RPMI8226 (cell line): ENCODE data around the gene PTPRN2.
A peak's percentile ranks its signal among the peaks of the same experiment; 100 is the strongest.
"Not testable (repeated sequence)": the region's sequence is repeated elsewhere in the genome, so short reads cannot be mapped to it uniquely, and the experiment has no call there.

Experiments
- DNase-seq: peaks from one replicate; pipeline ENCODE4 v3.0.0-alpha.2; 2015

PTPRN2 gene

DNA sequence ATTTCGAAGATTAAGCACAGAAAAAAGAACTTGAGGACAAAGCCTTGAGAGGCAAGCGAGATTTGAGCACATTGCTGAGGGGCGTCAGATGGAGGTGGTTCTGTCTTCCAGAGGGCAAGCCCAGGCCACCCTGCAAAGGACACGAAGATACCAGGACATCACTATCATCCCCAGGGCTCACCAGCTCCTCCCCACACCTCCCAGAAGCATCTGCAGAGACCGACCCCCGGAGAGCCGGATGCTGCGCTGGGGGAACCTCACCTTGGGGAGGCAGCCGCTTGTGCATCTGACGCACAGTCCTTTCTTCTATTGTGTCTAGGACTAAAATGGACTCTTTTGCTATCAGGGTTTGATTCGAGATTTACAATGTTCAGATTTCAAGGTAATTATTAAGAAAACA is 991.2 kb downstream of the PTPRN2 start:
- no peak for DNase-seq

- no peak for DNase-seq
Measured at GRCh38 chr7:157596026-157596425, 991.6 kb downstream of the PTPRN2 start.

GRCh38 chr7:157595086-157595855 is 992.4 kb downstream of the PTPRN2 start:
- no peak for DNase-seq

- DNase-seq = no peak
Measured at GRCh38 chr7:157594306-157594705, 993.3 kb downstream of the PTPRN2 start.

- DNase-seq = no peak
Measured at GRCh38 chr7:157593541-157593940, 994.1 kb downstream of the PTPRN2 start.

DNA sequence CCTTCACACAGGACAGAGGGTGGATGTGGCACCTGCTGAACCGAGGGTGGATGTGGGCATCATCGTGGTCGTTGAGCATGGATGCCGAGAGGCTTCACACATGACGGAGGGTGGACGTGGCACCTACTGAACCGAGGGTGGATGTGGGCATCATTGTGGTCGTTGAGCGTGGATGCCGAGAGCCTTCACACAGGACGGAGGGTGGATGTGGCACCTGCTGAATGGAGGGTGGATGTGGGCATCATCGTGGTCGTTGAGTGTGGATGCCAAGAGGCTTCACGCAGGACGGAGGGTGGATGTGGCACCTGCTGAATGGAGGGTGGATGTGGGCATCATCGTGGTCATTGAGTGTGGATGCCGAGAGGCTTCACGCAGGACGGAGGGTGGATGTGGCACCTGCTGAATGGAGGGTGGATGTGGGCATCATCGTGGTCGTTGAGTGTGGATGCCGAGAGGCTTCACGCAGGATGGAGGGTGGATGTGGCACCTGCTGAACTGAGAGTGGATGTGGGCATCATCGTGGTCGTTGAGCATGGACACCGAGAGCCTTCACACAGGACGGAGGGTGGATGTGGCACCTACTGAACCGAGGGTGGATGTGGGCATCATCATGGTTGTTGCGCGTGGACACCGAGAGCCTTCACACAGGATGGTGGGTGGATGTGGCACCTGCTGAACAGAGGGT is 994.8 kb downstream of the PTPRN2 start:
- DNase-seq = not testable (repeated sequence)

DNA sequence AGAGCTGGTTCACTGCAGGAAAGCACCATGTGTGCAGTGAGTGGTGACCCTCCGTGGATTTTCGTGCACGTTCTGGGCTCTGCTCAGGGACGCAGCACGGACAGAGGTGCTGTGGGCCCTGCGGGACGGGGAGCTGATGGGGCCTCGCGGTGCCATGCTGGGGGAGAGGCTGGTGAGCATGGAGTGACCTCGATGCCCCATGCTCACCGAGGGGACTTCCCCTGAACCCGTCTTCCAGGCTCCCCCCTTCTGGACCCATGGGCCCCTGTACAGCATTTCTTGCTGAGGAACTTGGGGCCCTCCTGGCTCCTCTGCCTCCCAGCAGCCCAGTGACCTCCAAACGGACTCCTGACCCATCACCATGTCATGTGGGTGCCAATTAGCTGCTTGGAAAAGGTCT is 997.1 kb downstream of the PTPRN2 start:
- DNase-seq = no peak

GRCh38 chr7:157589680-157590079 is 997.9 kb downstream of the PTPRN2 start:
- DNase-seq = no peak

GRCh38 chr7:157587805-157588560 is 999.6 kb downstream of the PTPRN2 start:
- DNase-seq = peak; percentile 88

DNA sequence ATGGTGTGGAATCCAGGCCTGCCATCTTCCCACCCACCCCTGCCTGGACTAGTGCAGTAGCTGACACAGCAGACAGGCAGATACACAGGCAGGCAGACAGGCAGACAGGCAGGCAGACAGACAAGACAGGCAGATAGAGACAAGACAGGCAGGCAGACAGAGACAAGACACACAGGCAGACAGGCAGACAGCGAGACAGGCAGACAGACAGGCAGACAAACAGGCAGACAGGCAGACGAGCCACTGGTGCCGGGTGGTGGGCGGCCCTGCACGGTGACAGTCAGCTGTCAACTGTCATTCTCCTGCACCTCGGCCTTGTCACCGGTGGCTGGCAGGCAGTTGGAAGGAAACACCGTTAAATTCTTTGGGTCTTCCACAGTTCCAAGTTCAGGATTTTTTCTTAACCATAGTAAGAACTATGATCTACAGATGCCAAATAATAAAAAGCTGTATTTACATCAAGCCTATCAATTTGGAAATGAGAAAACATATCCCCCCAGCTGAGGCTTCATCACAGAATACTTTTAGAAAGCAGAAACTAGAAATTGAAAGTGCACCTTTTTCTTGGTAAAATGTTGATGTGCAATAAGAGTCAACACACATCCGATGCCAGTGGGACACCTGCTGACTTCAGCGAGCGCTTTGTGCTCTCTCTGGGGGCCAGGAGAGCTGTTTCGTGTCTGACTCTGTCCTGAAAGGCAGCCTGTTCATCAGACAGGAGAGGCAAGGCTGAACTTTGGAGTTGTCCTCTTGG is 1000.4 kb downstream of the PTPRN2 start:
- DNase-seq = peak; percentile 71

GRCh38 chr7:157586426-157586955 is 1001.1 kb downstream of the PTPRN2 start:
- DNase-seq = no peak

DNA sequence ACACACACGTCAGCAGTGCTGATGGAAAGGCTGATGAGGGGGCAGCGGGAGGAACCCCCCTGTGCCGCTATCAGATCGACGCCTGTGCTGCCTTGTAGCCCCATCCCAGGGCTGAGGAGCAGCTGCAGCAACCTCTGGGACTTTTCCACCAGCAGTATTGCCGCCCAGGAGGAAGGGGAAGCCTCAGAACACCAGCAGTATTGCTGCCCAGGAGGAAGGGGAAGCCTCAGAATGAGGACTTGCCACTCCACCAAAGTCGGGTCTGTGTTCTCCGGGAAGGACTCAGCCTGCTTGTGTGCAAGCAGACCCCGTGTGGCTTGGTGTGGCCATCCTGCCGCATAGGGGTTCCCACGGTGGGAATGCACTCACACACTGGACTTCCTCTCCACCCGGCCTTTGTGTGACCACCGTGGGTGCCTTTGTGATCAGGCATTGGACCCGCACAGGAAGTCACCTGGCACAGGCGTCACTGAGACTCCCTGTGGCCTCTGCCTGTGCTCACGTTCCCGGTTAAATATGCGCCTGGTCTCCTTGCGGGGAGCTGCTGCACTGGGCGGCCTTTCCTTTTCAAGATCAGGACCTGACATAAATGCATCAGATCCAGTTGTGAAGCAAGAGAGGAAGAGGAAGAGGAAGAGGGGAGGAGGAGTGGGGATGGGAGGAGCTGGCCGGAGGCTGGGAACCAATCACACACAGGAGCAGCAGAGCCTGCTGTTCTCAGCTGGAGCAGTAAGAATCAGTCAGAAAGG is 1002.3 kb downstream of the PTPRN2 start:
- DNase-seq = no peak

- no peak for DNase-seq
Measured at GRCh38 chr7:157584420-157584819, 1003.2 kb downstream of the PTPRN2 start.

DNA sequence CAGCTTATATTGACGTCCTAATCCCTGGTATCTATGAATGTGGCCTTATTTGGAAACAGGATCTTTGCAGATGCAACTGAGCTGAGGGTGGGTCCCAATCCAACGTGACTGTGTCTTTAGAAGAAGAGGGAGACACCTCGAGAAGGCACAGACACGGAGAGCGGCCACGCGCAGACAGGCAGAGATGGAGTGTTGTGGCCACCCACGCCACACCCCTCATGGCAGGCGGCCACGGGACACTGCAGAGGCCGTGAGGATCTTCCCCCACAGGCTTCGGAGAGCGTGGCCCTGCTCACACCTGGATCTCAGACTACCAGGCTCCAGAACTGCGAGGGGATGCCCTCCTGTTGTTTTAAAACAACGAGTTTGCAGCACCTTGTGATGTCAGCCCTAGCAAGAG is 1005.9 kb downstream of the PTPRN2 start:
- DNase-seq = no peak

GRCh38 chr7:157580324-157580723 is 1007.3 kb downstream of the PTPRN2 start:
- DNase-seq = peak; percentile 32

- no peak for DNase-seq
Measured at GRCh38 chr7:157579425-157579824, 1008.2 kb downstream of the PTPRN2 start.

- no peak for DNase-seq
Measured at GRCh38 chr7:157577796-157578339, 1009.8 kb downstream of the PTPRN2 start.

- no peak for DNase-seq
Measured at GRCh38 chr7:157577061-157577460, 1010.6 kb downstream of the PTPRN2 start.

GRCh38 chr7:157576415-157576814 is 1011.2 kb downstream of the PTPRN2 start:
- DNase-seq = peak; percentile 34

GRCh38 chr7:157575777-157576176 is 1011.8 kb downstream of the PTPRN2 start:
- DNase-seq = no peak

GRCh38 chr7:157574914-157575586 is 1012.6 kb downstream of the PTPRN2 start:
- DNase-seq = no peak
